Epithelial cell of proximal tubule (primary cell): ENCODE measurements around the gene CGB3. TPM values are rescaled to one million over a fixed set of nuclear protein-coding genes. Genes with fewer than 3 reads are reported as not detected.
A peak's percentile ranks its signal among the peaks of the same experiment; 100 is the strongest.

Source experiments
- DNase-seq: peaks from one replicate; pipeline ENCODE4 v3.0.0-alpha.2; 2011; ENCODE audit warnings: low read depth
- H3K4me3 ChIP-seq: 2 replicates; pipeline ENCODE4 v1.5.1; 2011; ENCODE audit warnings: low read depth, mild to moderate bottlenecking, low read length
- total RNA-seq: library from RNA; depleted of rRNA; stranded (reverse); fragments of >200 nt; gene quantifications from 2 replicates; pipeline ENCODE4 v1.2.3, GENCODE V29; 2015
- TF ChIP-seq, protein P1 (sequence below): conservative IDR thresholded peaks from 2 replicates; pipeline ENCODE4 v1.5.1; 2012; ENCODE audit warnings: low read depth, mild to moderate bottlenecking, low read length

CGB3 gene
- total RNA-seq, 1 donor from 2014 or later = not detected

- H3K4me3 ChIP-seq = peak overlapping the region; percentile 82
- no peak for DNase-seq
- TF ChIP-seq, protein P1, sequence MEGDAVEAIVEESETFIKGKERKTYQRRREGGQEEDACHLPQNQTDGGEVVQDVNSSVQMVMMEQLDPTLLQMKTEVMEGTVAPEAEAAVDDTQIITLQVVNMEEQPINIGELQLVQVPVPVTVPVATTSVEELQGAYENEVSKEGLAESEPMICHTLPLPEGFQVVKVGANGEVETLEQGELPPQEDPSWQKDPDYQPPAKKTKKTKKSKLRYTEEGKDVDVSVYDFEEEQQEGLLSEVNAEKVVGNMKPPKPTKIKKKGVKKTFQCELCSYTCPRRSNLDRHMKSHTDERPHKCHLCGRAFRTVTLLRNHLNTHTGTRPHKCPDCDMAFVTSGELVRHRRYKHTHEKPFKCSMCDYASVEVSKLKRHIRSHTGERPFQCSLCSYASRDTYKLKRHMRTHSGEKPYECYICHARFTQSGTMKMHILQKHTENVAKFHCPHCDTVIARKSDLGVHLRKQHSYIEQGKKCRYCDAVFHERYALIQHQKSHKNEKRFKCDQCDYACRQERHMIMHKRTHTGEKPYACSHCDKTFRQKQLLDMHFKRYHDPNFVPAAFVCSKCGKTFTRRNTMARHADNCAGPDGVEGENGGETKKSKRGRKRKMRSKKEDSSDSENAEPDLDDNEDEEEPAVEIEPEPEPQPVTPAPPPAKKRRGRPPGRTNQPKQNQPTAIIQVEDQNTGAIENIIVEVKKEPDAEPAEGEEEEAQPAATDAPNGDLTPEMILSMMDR = no peak
Measured at GRCh38 chr19:48991011-48991609, 33.0 kb downstream of the CGB3 start.

- peak overlapping the region; percentile 6 for H3K4me3 ChIP-seq
- no peak for DNase-seq
- TF ChIP-seq, protein P1 = no peak
Measured at GRCh38 chr19:48990400-48990799, 33.7 kb downstream of the CGB3 start.

GRCh38 chr19:48989701-48990291 is 34.3 kb downstream of the CGB3 start:
- H3K4me3 ChIP-seq = no peak overlapping the region
- no peak for DNase-seq
- TF ChIP-seq, protein P1 = no peak

DNA sequence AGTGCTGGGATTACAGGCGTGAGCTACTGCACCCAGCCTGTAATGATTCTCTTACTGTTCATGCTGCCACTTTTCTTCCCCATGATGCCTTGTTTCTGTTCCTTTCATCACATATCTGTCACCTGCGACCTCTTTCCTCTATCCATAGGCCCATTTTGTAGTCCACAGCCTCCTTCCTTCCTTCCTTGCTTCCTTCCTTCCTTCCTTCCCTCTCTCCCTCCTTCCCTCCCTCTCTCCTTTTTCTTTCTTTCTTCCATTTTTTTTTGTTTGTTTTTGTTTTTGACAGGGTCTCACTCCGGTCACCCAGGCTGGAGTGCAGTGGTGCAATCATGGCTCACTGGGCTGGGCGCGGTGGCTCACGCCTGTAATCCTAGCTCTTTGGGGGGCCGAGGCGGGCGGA is 35.3 kb downstream of the CGB3 start:
- DNase-seq = no peak
- H3K4me3 ChIP-seq = no peak overlapping the region
- TF ChIP-seq, protein P1 = no peak

- DNase-seq = no peak
- H3K4me3 ChIP-seq = no peak overlapping the region
- TF ChIP-seq, protein P1 = no peak
Measured at GRCh38 chr19:48988286-48988685, 35.8 kb downstream of the CGB3 start.

GRCh38 chr19:48987323-48987722 is 36.8 kb downstream of the CGB3 start:
- TF ChIP-seq, protein P1 = no peak
- DNase-seq = no peak
- no peak overlapping the region for H3K4me3 ChIP-seq

DNA sequence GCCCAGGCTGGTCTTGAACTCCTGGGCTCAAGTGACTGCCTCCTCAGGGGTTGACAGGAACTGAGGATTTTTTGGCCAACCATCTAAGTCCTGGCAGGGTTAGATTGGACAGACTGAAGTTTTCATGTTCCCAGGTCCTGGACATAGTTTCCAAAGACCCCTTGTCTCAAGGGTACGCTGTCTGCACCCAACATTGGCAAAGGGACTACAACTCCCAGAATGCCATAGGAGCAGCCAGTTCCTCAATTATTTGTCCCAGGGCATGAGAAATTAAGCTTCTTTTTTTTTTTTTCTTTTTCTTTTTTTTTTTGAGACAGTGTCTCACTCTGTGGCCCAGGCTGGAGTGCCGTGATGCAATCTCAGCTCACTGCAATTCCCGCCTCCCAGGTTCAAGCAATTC is 37.9 kb downstream of the CGB3 start:
- DNase-seq = no peak
- H3K4me3 ChIP-seq = no peak overlapping the region
- TF ChIP-seq, protein P1 = no peak
